ENCODE measurements around the gene TRIM54. TPM values are rescaled to one million over a fixed set of nuclear protein-coding genes. Genes with fewer than 3 reads are reported as not detected.

The TRIM54 gene
- total RNA-seq, 8 experiments from 2014 or later, result 0.25 to 1.00 (median 0.38) TPM; not detected in 1

Other genes starting within 250 kb of the TRIM54 start
- 10 to 100 TPM; 11.8 to 44.1 (median 30.1) TPM for gene TMEM214, start 249.5 kb upstream of the TRIM54 start, total RNA-seq
- gene AGBL5, start 230.8 kb upstream of the TRIM54 start, total RNA-seq, result 10 to 100 TPM; 11.0 to 47.1 (median 34.8) TPM
- gene OST4, start 210.8 kb upstream of the TRIM54 start, total RNA-seq, result 100 to 1,000 TPM; 289 to 626 (median 350) TPM
- 10 to 100 TPM in 4 of 8 experiments, 1 to 10 TPM in 4; 1.4 to 24.6 (median 12.1) TPM for gene EMILIN1, start 203.8 kb upstream of the TRIM54 start, total RNA-seq
- 1 to 10 TPM in 7 of 8 experiments, under 1 TPM in 1; 0.72 to 5.4 (median 3.4) TPM for gene KHK, start 195.7 kb upstream of the TRIM54 start, total RNA-seq
- 10 to 100 TPM in 3 of 8 experiments, 1 to 10 TPM in 5; 4.4 to 27.3 (median 9.8) TPM for gene CGREF1, start 163.3 kb upstream of the TRIM54 start, total RNA-seq
- 1 to 10 TPM in 6 of 8 experiments, under 1 TPM in 1, not detected in 1; 0.94 to 2.9 (median 1.7) TPM for gene ABHD1, start 158.6 kb upstream of the TRIM54 start, total RNA-seq
- 10 to 100 TPM; 22.9 to 41.5 (median 38.2) TPM for gene PREB, start 147.8 kb upstream of the TRIM54 start, total RNA-seq
- 1 to 10 TPM in 1 of 8 experiments, under 1 TPM in 5, not detected in 2; 0.11 to 1.5 (median 0.32) TPM for gene PRR30, start 143.0 kb upstream of the TRIM54 start, total RNA-seq
- gene TCF23, start 133.4 kb upstream of the TRIM54 start, total RNA-seq, result under 1 TPM in 6 of 8 experiments, not detected in 2; 0.09 to 0.66 (median 0.23) TPM
- gene ATRAID, start 70.4 kb upstream of the TRIM54 start, total RNA-seq, result 100 to 1,000 TPM in 6 of 8 experiments, 10 to 100 TPM in 2; 77.0 to 252 (median 123) TPM
- gene SLC5A6, start 70.2 kb upstream of the TRIM54 start, total RNA-seq, result 10 to 100 TPM; 16.0 to 59.5 (median 33.7) TPM
- 10 to 100 TPM; 20.5 to 72.3 (median 31.5) TPM for gene CAD, start 65.1 kb upstream of the TRIM54 start, total RNA-seq
- gene SLC30A3, start 19.4 kb upstream of the TRIM54 start, total RNA-seq, result 1 to 10 TPM in 1 of 8 experiments, under 1 TPM in 7; 0.27 to 1.6 (median 0.61) TPM
- not detected for gene DNAJC5G, start 7.0 kb upstream of the TRIM54 start, total RNA-seq
- 1 to 10 TPM in 5 of 8 experiments, under 1 TPM in 2, not detected in 1; 0.61 to 3.5 (median 1.4) TPM for gene UCN, start 26.0 kb downstream of the TRIM54 start, total RNA-seq
- 100 to 1,000 TPM in 1 of 8 experiments, 10 to 100 TPM in 7; 36.7 to 141 (median 68.9) TPM for gene MPV17, start 40.7 kb downstream of the TRIM54 start, total RNA-seq
- 10 to 100 TPM; 19.6 to 80.8 (median 33.0) TPM for gene GTF3C2, start 74.3 kb downstream of the TRIM54 start, total RNA-seq
- gene EIF2B4, start 87.9 kb downstream of the TRIM54 start, total RNA-seq, result 10 to 100 TPM; 24.0 to 51.7 (median 34.6) TPM
- gene SNX17, start 88.2 kb downstream of the TRIM54 start, total RNA-seq, result 100 to 1,000 TPM in 2 of 8 experiments, 10 to 100 TPM in 6; 46.1 to 142 (median 83.7) TPM
- 10 to 100 TPM; 12.7 to 22.5 (median 18.6) TPM for gene ZNF513, start 98.3 kb downstream of the TRIM54 start, total RNA-seq
- gene PPM1G, start 127.2 kb downstream of the TRIM54 start, total RNA-seq, result 100 to 1,000 TPM in 2 of 8 experiments, 10 to 100 TPM in 6; 58.0 to 119 (median 77.6) TPM
- gene NRBP1, start 146.2 kb downstream of the TRIM54 start, total RNA-seq, result 100 to 1,000 TPM in 1 of 8 experiments, 10 to 100 TPM in 7; 48.8 to 108 (median 77.5) TPM
- 1 to 10 TPM in 6 of 8 experiments, under 1 TPM in 1, not detected in 1; 0.54 to 3.2 (median 1.7) TPM for gene KRTCAP3, start 160.0 kb downstream of the TRIM54 start, total RNA-seq
- gene IFT172, start 207.3 kb downstream of the TRIM54 start, total RNA-seq, result 10 to 100 TPM; 16.8 to 44.0 (median 24.7) TPM
- 10 to 100 TPM in 1 of 8 experiments, 1 to 10 TPM in 7; 2.8 to 74.2 (median 6.8) TPM for gene FNDC4, start 212.8 kb downstream of the TRIM54 start, total RNA-seq
- 1 to 10 TPM in 2 of 8 experiments, under 1 TPM in 5, not detected in 1; 0.16 to 2.4 (median 0.66) TPM for gene GCKR, start 214.4 kb downstream of the TRIM54 start, total RNA-seq

Data from motor neuron (in vitro differentiated cells).